NCI-H82 (cell line): ENCODE data around the gene GMEB2.
"Not testable (repeated sequence)": the region's sequence is repeated elsewhere in the genome, so short reads cannot be mapped to it uniquely, and the experiment has no call there.

ENCODE experiments used
- DNase-seq: peaks from one replicate; lab custom pipeline; 2025; lab: John Stamatoyannopoulos, UW

The GMEB2 gene

DNA sequence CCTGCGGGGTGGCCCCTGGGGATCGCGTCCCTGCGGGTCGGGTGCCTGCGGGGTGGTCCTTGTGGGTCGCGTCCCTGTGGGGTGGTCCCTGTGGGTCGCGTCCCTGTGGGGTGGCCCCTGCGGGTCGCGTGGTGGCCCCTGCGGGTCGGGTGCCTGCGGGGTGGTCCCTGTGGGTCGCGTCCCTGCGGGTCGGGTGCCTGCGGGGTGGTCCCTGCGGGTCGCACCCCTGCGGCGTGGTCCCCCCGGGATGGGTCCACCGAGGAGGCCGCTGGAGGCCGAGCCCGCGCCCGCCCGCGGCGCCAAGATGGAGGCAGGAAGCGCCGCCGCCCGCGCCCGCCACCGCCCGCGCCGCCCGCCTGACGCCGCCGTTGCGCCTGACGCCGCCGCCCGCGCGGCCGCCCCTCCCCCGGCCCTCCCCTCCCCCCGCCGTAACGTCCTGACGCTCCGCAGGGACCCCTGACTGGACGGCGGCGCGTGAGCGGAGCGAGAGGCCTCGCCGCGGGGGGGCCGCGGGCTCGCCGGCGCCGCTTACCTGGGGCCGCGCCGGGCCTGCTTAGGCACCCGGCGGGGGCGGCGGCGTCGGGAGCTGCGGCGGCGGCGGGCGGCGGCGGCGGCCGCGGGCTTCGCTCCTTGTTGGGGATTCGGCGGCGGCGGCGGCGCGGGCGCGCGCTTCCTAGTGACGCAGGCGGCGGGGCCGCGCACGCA, at the start of gene GMEB2:
GMEB2 (minus strand) TSS at position 678 of the 705 bp plus-strand sequence. CDS start 7,704 bp downstream, outside the sequence.
- DNase-seq, result peak; percentile 91

- DNase-seq, result no peak
Measured at GRCh38 chr20:63675681-63676368, 48.9 kb upstream of the GMEB2 start.

DNA sequence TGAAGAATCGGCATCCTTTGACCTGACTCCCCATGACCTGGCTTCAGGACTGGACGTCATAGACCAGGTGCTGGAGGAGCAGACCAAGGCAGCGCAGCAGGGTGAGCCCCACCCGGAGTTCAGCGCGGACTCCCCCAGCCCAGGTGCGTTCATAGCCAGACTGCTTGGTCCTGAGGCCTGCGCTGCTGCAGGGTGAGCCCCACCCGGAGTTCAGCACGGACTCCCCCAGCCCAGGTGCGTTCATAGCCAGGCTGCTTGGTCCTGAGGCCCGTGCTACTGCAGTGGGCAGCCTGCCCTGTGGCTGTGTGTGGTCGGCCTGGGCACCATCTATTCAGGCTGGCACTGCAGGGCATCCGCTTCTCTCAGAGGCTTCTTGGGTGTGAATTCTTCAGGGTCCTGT, 47.0 kb upstream of the GMEB2 start:
- no peak for DNase-seq

DNA sequence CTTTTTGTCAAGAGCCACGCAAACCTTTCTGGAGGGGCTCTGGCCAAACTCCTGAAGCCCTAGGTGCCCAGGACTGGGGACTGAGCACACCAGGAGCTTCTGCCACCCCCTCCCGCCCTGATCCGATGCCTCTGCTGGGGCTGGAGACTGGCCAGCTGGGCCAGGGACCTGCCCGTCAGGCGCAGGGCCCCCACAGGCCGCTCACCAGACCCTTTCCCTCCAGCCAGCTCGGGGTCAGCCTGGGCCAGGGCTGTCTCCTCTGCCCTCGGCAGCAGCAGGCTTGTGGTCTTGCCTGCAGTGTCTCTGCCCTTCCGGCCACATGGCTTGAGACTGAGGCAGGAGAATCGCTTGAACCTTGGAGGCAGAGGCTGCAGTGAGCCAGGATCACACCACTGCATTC, 45.8 kb upstream of the GMEB2 start:
- DNase-seq, result no peak

- not testable (repeated sequence) for DNase-seq
Measured at GRCh38 chr20:63671695-63672094, 44.8 kb upstream of the GMEB2 start.

GRCh38 chr20:63668351-63668750, 41.5 kb upstream of the GMEB2 start:
- no peak for DNase-seq

- DNase-seq, result no peak
Measured at GRCh38 chr20:63667858-63668257, 41.0 kb upstream of the GMEB2 start.

GRCh38 chr20:63665708-63666107, 38.8 kb upstream of the GMEB2 start:
- DNase-seq, result no peak

GRCh38 chr20:63664861-63665594, 38.1 kb upstream of the GMEB2 start:
- DNase-seq, result no peak

GRCh38 chr20:63664143-63664851, 37.4 kb upstream of the GMEB2 start:
- DNase-seq, result no peak

GRCh38 chr20:63663332-63664066, 36.6 kb upstream of the GMEB2 start:
- DNase-seq, result no peak

DNA sequence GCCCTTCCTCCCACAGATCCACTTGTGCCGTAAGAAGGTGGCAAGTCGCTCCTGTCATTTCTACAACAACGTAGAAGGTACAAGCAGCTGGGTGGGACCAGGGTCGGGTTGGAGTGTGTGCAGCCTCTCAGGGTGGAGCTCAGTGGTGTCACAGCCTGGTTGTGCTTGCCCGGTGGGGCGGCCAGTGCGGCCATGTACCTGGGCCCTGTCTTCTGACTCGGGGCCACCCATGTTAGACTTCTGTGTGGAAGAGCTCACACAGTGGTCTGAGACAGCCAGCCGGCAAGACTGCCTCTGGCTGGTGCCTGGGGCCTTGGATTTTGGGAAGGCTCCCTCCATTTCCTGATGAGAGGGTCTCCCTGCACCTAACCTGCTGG, 35.9 kb upstream of the GMEB2 start:
- no peak for DNase-seq

GRCh38 chr20:63661959-63662812, 35.3 kb upstream of the GMEB2 start:
- no peak for DNase-seq

DNA sequence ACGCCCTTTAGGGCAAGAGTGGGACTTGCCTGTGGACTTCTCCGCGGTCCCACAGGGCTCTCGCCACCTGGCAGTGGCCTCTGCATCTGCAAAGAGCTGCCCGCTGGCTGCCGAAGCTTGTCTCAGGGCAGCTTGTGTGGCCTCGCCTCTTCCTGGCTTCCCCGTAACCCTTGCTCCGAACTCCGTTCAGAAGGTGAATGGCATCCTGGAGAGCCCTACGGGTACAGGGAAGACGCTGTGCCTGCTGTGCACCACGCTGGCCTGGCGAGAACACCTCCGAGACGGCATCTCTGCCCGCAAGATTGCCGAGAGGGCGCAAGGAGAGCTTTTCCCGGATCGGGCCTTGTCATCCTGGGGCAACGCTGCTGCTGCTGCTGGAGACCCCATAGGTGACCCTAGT, 34.2 kb upstream of the GMEB2 start:
- DNase-seq, result no peak

GRCh38 chr20:63660622-63661021, 33.7 kb upstream of the GMEB2 start:
- DNase-seq, result no peak

DNA sequence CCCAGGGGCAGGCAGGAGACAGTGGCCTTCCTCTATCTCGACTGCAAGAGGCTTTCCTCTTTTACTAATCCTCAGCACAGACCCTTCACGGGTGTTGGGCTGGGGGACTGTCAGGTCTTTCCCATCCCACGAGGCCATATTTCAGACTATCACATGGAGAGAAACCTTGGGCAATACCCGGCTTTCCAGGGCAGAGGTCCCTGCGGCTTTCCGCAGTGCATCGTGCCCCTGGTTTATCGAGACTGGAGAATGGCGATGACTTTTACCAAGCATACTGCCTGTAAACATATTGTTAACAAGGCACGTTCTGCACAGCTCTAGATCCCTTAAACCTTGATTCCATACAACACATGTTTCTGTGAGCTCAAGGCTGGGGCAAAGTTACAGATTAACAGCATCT, 33.3 kb upstream of the GMEB2 start:
- DNase-seq, result not testable (repeated sequence)

DNA sequence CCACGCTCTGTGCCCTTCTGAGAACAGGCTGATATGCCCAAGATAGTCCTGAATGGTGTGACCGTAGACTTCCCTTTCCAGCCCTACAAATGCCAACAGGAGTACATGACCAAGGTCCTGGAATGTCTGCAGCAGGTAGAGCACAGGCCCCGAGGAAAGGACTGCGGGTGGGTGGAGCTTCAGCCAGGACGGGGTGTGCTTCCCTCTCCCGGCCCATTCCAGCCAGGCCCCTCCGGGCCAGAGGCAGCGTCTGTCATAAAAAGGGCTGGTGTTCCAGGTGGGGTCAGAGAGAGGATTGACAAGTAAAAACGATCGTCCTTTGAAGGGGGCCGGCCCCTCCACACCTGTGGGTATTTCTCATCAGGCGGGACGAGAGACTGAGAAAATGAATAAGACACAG, 32.5 kb upstream of the GMEB2 start:
- DNase-seq, result no peak

DNA sequence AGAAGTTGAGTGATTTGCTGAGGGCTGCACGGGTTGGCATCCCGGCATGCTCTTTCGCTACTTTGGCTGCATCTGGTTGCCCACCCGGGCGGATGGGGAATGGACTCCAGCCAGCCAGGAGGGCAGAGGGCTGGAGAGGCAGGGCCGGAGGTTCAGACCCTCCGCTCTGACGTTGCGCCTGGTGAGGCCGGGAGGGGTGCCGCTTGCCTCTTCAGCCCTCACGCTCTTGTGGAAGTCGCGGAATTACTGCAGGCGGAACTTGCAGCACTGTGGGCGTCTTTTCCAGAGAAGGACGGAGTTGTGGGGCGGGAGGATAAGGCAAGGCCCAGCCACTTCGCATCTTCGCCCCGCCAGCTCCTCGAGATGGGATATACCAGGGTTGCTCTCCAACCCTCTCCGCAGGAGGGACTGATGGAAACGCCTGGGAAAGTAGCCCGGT, 31.9 kb upstream of the GMEB2 start:
- no peak for DNase-seq

DNA sequence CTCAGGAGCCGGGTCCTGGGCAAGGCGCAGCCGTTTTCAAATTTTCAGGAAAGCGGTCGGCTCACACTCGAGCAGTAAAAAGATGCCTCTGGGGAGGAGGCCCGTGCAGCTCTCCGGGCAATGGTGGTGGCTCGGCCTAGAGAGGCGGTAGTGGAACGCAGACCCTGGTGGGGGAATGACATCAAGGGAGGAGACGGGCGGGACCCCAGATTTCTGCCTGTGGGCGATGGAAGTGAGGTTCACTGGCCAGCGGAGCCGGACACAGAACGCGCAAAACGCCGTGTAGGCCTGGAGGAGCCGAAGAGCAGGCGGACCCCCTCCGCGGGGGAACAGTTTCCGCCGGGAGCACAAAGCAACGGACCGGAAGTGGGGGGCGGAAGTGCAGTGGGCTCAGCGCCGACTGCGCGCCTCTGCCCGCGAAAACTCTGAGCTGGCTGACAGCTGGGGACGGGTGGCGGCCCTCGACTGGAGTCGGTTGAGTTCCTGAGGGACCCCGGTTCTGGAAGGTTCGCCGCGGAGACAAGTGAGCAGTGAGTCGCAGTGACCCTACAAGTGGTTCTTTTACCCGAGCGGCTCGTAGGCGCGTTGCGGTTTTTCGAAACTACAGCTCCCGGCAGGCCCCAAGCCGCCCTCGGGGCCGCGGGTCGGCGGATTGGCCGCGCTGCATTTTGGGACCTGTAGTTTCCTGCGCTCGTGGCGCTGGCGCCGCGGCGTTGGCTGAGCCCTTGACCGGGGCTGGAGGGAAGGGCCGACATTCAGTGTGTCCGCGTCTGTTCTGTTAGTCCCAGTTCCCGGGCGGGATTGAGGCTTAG, 31.2 kb upstream of the GMEB2 start, which contains the start of gene RTEL1:
RTEL1 (plus strand) TSS at position 376 of the 812 bp plus-strand sequence. CDS start 1,091 bp downstream, outside the sequence.
- peak; percentile 93 for DNase-seq
